Upper lobe of left lung (tissue), 4 donors: ENCODE measurements around the gene KCNQ1OT1.

Source experiments
- CTCF ChIP-seq, 6 experiments: fragments of 450-650 bp in 4 of 6; fragments of 200-600 bp in 2 of 6; sonication (generic) in 2 of 6; IDR thresholded peaks; one replicate each; pipeline ENCODE4 v1.5.1; 2016 to 2019; ENCODE audit warnings: antibody characterized with exemption in 6 of 6
- EP300 ChIP-seq, 4 donors: sonication (generic); formaldehyde crosslinking; IDR thresholded peaks; one replicate each; pipeline ENCODE4 v1.5.1; 2017; ENCODE audit warnings: antibody characterized with exemption in 4 of 4, control low read depth in 2 of 4
- POLR2AphosphoS5 ChIP-seq, 2 donors: sonication (generic); formaldehyde crosslinking; IDR thresholded peaks; one replicate each; pipeline ENCODE4 v1.5.1; 2017; ENCODE audit warnings: antibody characterized with exemption in 2 of 2

GRCh38 chr11:2704896-2705606 is 5.3 kb upstream of the KCNQ1OT1 start:
- TF ChIP-seq CTCF (IDR thresholded peaks at IDR 0.05), result no peak
- TF ChIP-seq POLR2AphosphoS5 (IDR thresholded peaks at IDR 0.05), result no peak
- no peak for TF ChIP-seq EP300 (IDR thresholded peaks at IDR 0.05)
